ENCODE results near the gene RPAP3. TPM values are rescaled to one million over a fixed set of nuclear protein-coding genes. Genes with fewer than 3 reads are reported as not detected.

The RPAP3 gene
- polyA plus RNA-seq, 1 donor (not counting 4 experiments of a cell fraction or from before 2014, with no cell fraction given) = 22.9 TPM

DNA sequence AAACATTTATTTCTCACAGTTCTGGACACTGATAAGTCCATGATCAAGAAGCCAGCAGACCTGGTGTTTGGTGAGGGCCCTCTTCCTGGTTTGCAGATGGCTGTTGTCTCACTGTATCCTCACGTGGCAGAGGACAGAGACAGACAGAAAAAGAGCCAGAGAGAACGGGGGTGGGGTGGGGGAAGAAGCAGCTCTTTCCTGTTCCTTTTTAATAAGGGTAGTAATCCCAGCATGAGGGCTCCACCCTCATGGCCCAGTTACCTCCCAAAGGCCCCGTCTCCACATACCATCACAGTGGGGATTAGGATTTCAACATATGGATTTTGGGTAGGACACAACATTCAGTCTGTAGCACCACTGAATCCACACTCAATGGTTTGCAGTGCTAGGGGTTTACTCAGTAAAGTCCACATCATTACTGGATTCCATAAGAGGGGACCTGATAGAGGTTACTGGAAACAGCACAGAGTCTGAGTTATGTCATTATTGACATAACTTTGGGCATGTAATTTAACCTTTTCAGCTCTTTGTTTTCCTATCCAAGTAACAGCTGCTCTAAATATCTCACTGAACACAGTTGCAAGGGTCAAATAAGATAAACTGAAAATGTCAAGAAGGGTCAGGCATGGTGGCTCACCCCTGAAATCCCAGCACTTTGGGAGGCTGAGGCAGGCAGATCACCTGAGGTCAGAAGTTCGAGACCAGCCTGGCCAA is 53.2 kb downstream of the RPAP3 start:
- TF ChIP-seq, protein P1, sequence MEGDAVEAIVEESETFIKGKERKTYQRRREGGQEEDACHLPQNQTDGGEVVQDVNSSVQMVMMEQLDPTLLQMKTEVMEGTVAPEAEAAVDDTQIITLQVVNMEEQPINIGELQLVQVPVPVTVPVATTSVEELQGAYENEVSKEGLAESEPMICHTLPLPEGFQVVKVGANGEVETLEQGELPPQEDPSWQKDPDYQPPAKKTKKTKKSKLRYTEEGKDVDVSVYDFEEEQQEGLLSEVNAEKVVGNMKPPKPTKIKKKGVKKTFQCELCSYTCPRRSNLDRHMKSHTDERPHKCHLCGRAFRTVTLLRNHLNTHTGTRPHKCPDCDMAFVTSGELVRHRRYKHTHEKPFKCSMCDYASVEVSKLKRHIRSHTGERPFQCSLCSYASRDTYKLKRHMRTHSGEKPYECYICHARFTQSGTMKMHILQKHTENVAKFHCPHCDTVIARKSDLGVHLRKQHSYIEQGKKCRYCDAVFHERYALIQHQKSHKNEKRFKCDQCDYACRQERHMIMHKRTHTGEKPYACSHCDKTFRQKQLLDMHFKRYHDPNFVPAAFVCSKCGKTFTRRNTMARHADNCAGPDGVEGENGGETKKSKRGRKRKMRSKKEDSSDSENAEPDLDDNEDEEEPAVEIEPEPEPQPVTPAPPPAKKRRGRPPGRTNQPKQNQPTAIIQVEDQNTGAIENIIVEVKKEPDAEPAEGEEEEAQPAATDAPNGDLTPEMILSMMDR (optimal IDR thresholded peaks at IDR 0.05 in 1 of 3, IDR thresholded peaks at IDR 0.05 in 1 of 3, conservative IDR thresholded peaks at IDR 0.05 in 1 of 3; ENCODE audit: extremely low read depth in 1 of 3, insufficient read depth in 2 of 3, low read length in 3 of 3) = no peak
- TF ChIP-seq EZH2 (IDR thresholded peaks at IDR 0.05; ENCODE audit: low read length) = no peak
- no peak overlapping the region for H3K4me3 ChIP-seq (ENCODE audit: control insufficient read depth in 2 of 3, extremely low read depth in 1 of 3, insufficient read depth in 2 of 3, low read depth in 1 of 3, low read length in 3 of 3)
- no peaks in the 10 kb centered on the region for H3K27me3 ChIP-seq (ENCODE audit: control insufficient read depth, extremely low read depth, insufficient read depth, low read length)
- peaks cover 2 to 6% of the 10 kb centered on the region in 2 experiments for H3K36me3 ChIP-seq (ENCODE audit: control insufficient read depth in 2 of 2, extremely low read depth in 1 of 2, insufficient read depth in 2 of 2, low read length in 2 of 2)
- no peak overlapping the region for H3K9ac ChIP-seq (ENCODE audit: control insufficient read depth, extremely low read depth, insufficient read depth, low read length)
- no peak overlapping the region for H2AFZ ChIP-seq (ENCODE audit: control insufficient read depth, low read length)
- FAIRE-seq (no peak), DNase-seq (ENCODE audit: low read depth, low spot score) (no peak)
- H3K9me3 ChIP-seq (ENCODE audit: control insufficient read depth, low read depth, low read length) = no peaks in the 10 kb centered on the region
- dilution Hi-C loops (cut with MboI; ENCODE audit: extremely low pct_ligation_motif_present, low sequenced_read_pairs) = no loop called here
- no peaks in the 10 kb centered on the region for H3K4me1 ChIP-seq (ENCODE audit: control insufficient read depth, extremely low read depth, insufficient read depth, low read length)
- no peak overlapping the region for H3K4me2 ChIP-seq (ENCODE audit: control insufficient read depth, extremely low read depth, insufficient read depth, low read depth, low read length)
- H3K27ac ChIP-seq (ENCODE audit: control insufficient read depth, insufficient read depth, low read length) = no peak overlapping the region
- H3K79me2 ChIP-seq (ENCODE audit: control insufficient read depth, insufficient read depth, low read length) = no peaks in the 10 kb centered on the region
- no peaks in the 10 kb centered on the region for H4K20me1 ChIP-seq (ENCODE audit: control insufficient read depth, extremely low read depth, insufficient read depth, low read length)
- H3K9me1 ChIP-seq (ENCODE audit: control insufficient read depth, extremely low read depth, insufficient read depth, low read length) = peaks cover 3% of the 10 kb centered on the region

DNA sequence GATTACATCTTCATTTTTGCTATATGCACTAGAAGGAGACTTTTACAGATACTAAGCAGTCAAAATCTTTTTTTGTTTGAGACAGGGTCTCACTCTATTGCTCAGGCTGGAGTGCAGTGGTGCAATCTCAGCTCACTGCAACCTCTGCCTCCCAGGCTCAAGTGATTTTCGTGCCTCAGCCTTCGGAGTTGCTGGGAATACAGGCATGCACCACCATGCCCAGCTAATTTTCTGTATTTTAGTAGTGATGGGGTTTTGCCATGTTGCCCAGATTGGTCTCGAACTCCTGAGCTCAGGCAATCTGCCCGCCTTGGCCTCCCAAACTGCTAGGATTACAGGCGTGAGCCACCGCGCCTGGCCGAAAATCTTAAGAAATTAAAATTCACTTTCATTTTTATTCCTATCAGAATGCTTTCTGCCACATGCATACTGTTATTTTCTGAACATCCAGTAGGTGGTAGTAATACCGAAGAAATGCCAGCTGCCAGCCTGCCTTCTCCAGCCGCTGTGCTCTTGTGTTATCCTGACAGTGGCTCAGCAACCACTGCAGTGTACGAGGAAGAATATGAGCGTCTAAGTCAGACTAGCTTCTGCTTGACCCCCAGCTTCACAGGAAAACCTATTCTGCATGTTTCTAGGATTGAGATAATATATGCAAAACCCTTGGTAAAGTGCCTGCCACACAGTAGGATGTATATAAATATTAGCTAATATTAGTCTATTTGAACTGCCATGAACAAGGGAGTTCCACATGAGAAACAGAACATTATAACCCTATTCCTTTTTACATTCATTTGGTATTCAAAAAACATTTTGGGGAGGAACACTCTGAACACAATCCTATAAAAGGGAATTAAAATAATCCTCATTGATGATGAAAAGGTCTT is 54.2 kb downstream of the RPAP3 start:
- H3K4me3 ChIP-seq (ENCODE audit: control insufficient read depth in 2 of 3, extremely low read depth in 1 of 3, insufficient read depth in 2 of 3, low read depth in 1 of 3, low read length in 3 of 3) = no peak overlapping the region
- no peaks in the 10 kb centered on the region for H3K27me3 ChIP-seq (ENCODE audit: control insufficient read depth, extremely low read depth, insufficient read depth, low read length)
- H3K9ac ChIP-seq (ENCODE audit: control insufficient read depth, extremely low read depth, insufficient read depth, low read length) = no peak overlapping the region
- no peak for DNase-seq (ENCODE audit: low read depth, low spot score)
- FAIRE-seq = no peak
- no peaks in the 10 kb centered on the region for H3K4me1 ChIP-seq (ENCODE audit: control insufficient read depth, extremely low read depth, insufficient read depth, low read length)
- dilution Hi-C loops (cut with MboI; ENCODE audit: extremely low pct_ligation_motif_present, low sequenced_read_pairs) = no loop called here
- H3K27ac ChIP-seq (ENCODE audit: control insufficient read depth, insufficient read depth, low read length) = no peak overlapping the region
- peaks cover 3% of the 10 kb centered on the region for H3K9me1 ChIP-seq (ENCODE audit: control insufficient read depth, extremely low read depth, insufficient read depth, low read length)
- H4K20me1 ChIP-seq (ENCODE audit: control insufficient read depth, extremely low read depth, insufficient read depth, low read length) = no peaks in the 10 kb centered on the region
- H3K4me2 ChIP-seq (ENCODE audit: control insufficient read depth, extremely low read depth, insufficient read depth, low read depth, low read length) = no peak overlapping the region
- H3K79me2 ChIP-seq (ENCODE audit: control insufficient read depth, insufficient read depth, low read length) = no peaks in the 10 kb centered on the region
- TF ChIP-seq EZH2 (IDR thresholded peaks at IDR 0.05; ENCODE audit: low read length) = no peak
- TF ChIP-seq, protein P1 (optimal IDR thresholded peaks at IDR 0.05 in 1 of 3, IDR thresholded peaks at IDR 0.05 in 1 of 3, conservative IDR thresholded peaks at IDR 0.05 in 1 of 3; ENCODE audit: extremely low read depth in 1 of 3, insufficient read depth in 2 of 3, low read length in 3 of 3) = peak; percentile 56 to 74 (median 61)
- no peaks in the 10 kb centered on the region for H3K9me3 ChIP-seq (ENCODE audit: control insufficient read depth, low read depth, low read length)
- H3K36me3 ChIP-seq (ENCODE audit: control insufficient read depth in 2 of 2, extremely low read depth in 1 of 2, insufficient read depth in 2 of 2, low read length in 2 of 2) = peaks cover 2 to 6% of the 10 kb centered on the region in 2 experiments
- H2AFZ ChIP-seq (ENCODE audit: control insufficient read depth, low read length) = no peak overlapping the region

Data from keratinocyte (primary cell).